Measurements from ENCODE around the gene ADH4.

DNA sequence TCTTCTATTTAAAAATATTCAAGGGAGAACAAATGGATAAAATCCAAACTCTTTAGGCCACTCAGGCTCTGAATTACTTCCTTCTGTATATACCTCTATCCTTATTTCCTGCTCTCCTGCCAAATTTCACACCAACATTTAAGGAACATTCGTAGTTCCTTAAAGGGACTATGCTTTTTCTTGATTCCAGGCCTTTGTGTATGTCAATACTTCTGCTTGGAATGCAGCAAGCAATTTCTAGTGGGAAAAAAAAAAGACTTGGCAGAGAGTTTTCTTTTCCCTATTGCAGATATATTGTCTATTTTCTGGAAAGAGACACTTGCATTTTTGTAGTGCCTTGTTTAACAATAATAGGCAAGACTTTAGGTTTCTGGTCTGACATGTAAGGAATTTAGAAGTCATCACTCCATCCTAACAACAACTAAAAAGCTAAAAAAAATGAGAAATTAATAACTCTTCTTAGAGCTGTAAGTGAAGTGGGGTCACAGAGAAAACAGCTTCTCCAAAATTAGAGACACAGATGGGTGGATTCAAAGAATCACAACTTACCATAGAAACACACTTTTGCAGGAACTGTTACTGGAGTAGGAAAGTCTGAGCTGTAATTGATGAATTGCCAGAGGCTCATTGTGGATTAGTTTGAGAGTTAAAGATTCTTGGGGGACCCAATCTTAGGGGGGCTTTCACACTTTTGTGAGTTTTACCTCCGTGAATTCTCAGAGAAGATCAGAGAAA is 53.4 kb downstream of the ADH4 start:
- no peak for TF ChIP-seq POLR2AphosphoS5 (IDR thresholded peaks at IDR 0.05; ENCODE audit: low read depth, low read length)
- TF ChIP-seq, protein P1, sequence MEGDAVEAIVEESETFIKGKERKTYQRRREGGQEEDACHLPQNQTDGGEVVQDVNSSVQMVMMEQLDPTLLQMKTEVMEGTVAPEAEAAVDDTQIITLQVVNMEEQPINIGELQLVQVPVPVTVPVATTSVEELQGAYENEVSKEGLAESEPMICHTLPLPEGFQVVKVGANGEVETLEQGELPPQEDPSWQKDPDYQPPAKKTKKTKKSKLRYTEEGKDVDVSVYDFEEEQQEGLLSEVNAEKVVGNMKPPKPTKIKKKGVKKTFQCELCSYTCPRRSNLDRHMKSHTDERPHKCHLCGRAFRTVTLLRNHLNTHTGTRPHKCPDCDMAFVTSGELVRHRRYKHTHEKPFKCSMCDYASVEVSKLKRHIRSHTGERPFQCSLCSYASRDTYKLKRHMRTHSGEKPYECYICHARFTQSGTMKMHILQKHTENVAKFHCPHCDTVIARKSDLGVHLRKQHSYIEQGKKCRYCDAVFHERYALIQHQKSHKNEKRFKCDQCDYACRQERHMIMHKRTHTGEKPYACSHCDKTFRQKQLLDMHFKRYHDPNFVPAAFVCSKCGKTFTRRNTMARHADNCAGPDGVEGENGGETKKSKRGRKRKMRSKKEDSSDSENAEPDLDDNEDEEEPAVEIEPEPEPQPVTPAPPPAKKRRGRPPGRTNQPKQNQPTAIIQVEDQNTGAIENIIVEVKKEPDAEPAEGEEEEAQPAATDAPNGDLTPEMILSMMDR (IDR thresholded peaks at IDR 0.05) = no peak
